ENCODE results near the gene BLOC1S5.

GRCh38 chr6:7991536-7991935 is 72.7 kb downstream of the BLOC1S5 start:
- TF ChIP-seq CTCF (IDR thresholded peaks at IDR 0.05): no peak
- no peak for TF ChIP-seq POLR2A (IDR thresholded peaks at IDR 0.05)

Measured in sigmoid colon (tissue), 3 donors.